Activated CD4-positive, alpha-beta T cell treated with anti-CD3 and anti-CD28 coated beads, Interleukin-2, amount 50 U/mL, for 16 hours (primary cell): ENCODE results near the gene RASGRP2.

Source experiments
- DNase-seq: peaks from one replicate; pipeline ENCODE4 v3.0.0-alpha.2; 2020

Gene RASGRP2

GRCh38 chr11:64736654-64737053, 7.3 kb downstream of the RASGRP2 start:
- DNase-seq: no peak

GRCh38 chr11:64735725-64736259, 8.2 kb downstream of the RASGRP2 start:
- no peak for DNase-seq

- DNase-seq: no peak
These were observed 8.9 kb downstream of the RASGRP2 start for GRCh38 chr11:64734811-64735724.

- DNase-seq: no peak
These were observed 12.3 kb downstream of the RASGRP2 start for GRCh38 chr11:64731601-64732000.

GRCh38 chr11:64729851-64730382, 14.0 kb downstream of the RASGRP2 start:
- DNase-seq: no peak

- DNase-seq: no peak
These were observed 15.1 kb downstream of the RASGRP2 start for GRCh38 chr11:64728757-64729365.

- no peak for DNase-seq
These were observed 16.9 kb downstream of the RASGRP2 start for GRCh38 chr11:64726867-64727530.

- no peak for DNase-seq
These were observed 17.7 kb downstream of the RASGRP2 start for GRCh38 chr11:64726211-64726641.

GRCh38 chr11:64724863-64725532, 18.9 kb downstream of the RASGRP2 start:
- DNase-seq: no peak

- DNase-seq: no peak
These were observed 19.8 kb downstream of the RASGRP2 start for GRCh38 chr11:64723907-64724862.

- DNase-seq: peak; percentile 91
These were observed 20.6 kb downstream of the RASGRP2 start, which contains the start of gene NRXN2 for GRCh38 chr11:64723117-64723906. Gene NRXN2, minus strand, starts transcription at chr11:64723197. Its CDS starts 9,498 bp downstream, at chr11:64713699.

GRCh38 chr11:64722141-64723065, 21.5 kb downstream of the RASGRP2 start:
- DNase-seq: no peak

GRCh38 chr11:64721359-64721699, 22.6 kb downstream of the RASGRP2 start:
- no peak for DNase-seq

GRCh38 chr11:64720640-64721358, 23.1 kb downstream of the RASGRP2 start:
- no peak for DNase-seq

- DNase-seq: no peak
These were observed 23.8 kb downstream of the RASGRP2 start for GRCh38 chr11:64720167-64720566.

- no peak for DNase-seq
These were observed 24.5 kb downstream of the RASGRP2 start for GRCh38 chr11:64719406-64719805.

- DNase-seq: no peak
These were observed 25.2 kb downstream of the RASGRP2 start for GRCh38 chr11:64718780-64719124.

- DNase-seq: no peak
These were observed 25.7 kb downstream of the RASGRP2 start for GRCh38 chr11:64718084-64718779.
